ENCODE measurements around the gene MAGEA2. TPM values are rescaled to one million over a fixed set of nuclear protein-coding genes. Genes with fewer than 3 reads are reported as not detected.
"Not testable (repeated sequence)": the region's sequence is repeated elsewhere in the genome, so short reads cannot be mapped to it uniquely, and the experiment has no call there.

The MAGEA2 gene
- total and polyA plus RNA-seq, 9 of the 15 experiments (the other 6 are each of a cell fraction or from before 2014, with no cell fraction given): 18.6 to 48.5 (median 37.1) TPM

GRCh38 chrX:152725409-152725808, 28.2 kb downstream of the MAGEA2 start:
- FAIRE-seq: no peak

GRCh38 chrX:152713815-152714787, 39.5 kb downstream of the MAGEA2 start, which contains the start of gene MAGEA2B:
TSS of gene MAGEA2B (plus strand) at chrX:152714628. CDS start at chrX:152717107, 2,479 bp downstream.
- H3K27ac ChIP-seq (ENCODE audit: extremely low read depth, low read depth, low read length); intact Hi-C loops (cut with micrococcal nuclease); CTCF ChIA-PET (ENCODE audit: low intra/inter-chr PET ratio); H2AFZ ChIP-seq (ENCODE audit: low read depth, low read length); H3K4me2 ChIP-seq (ENCODE audit: insufficient read depth, low read length); H3K9ac ChIP-seq (ENCODE audit: insufficient read depth in 1 of 2, low read depth in 2 of 2, low read length in 2 of 2); DNase-seq (ENCODE audit: extremely low read depth in 1 of 4, low spot score in 3 of 4); H3K27me3 ChIP-seq (ENCODE audit: control insufficient read depth in 2 of 2, insufficient read depth in 2 of 2, low read length in 2 of 2); in situ Hi-C loops (cut with MboI); H3K9me1 ChIP-seq (ENCODE audit: control insufficient read depth, insufficient read depth, low read length); H3K36me3 ChIP-seq (ENCODE audit: control insufficient read depth, insufficient read depth, low read length); H3K4me1 ChIP-seq (replicated peaks in 1 of 2; ENCODE audit: control insufficient read depth in 2 of 2, insufficient read depth in 2 of 2, low read length in 2 of 2); POLR2A ChIA-PET; H3K79me2 ChIP-seq (ENCODE audit: control insufficient read depth, insufficient read depth, low read length); H3K9me3 ChIP-seq (replicated peaks; ENCODE audit: control insufficient read depth, insufficient read depth, low read depth, low read length); H3K4me3 ChIP-seq; H4K20me1 ChIP-seq (replicated peaks; ENCODE audit: control insufficient read depth, insufficient read depth, low read length): not testable (repeated sequence)
- peak; percentile 90 for ATAC-seq
- no CpG with 5 or more reads among the region's 35 CpGs for WGBS (ENCODE audit: insufficient coverage, low coverage, missing lambda C conversion rate)
- FAIRE-seq: peak; percentile 81
- TSS peak; percentile 80 for BruUV-seq (replicated peaks)

More at GRCh38 chrX:152725409-152725808, 28.2 kb downstream of the MAGEA2 start:
- no peak overlapping the region for H3K9ac ChIP-seq (ENCODE audit: insufficient read depth in 1 of 2, low read depth in 2 of 2, low read length in 2 of 2)
- H3K27ac ChIP-seq (ENCODE audit: extremely low read depth, low read depth, low read length): no peak overlapping the region
- in situ Hi-C loops (cut with MboI) (no loop called here), intact Hi-C loops (cut with micrococcal nuclease) (no loop called here)
- no TSS peak for BruUV-seq (replicated peaks)
- CTCF ChIA-PET (ENCODE audit: low intra/inter-chr PET ratio): no interaction called here
- TF ChIP-seq NCOR1 (IDR thresholded peaks at IDR 0.05): no peak
- no peak for TF ChIP-seq MLX (CRISPR knock-in tag; conservative IDR thresholded peaks at IDR 0.05)
- TF ChIP-seq ZNF174 (CRISPR knock-in tag; IDR thresholded peaks at IDR 0.05): no peak
- no peak for TF ChIP-seq CCNT2 (IDR thresholded peaks at IDR 0.05; ENCODE audit: borderline replicate concordance, extremely low read depth, insufficient read length, low read depth, low read length)
- no peak for TF ChIP-seq HSF4 (CRISPR knock-in tag; IDR thresholded peaks at IDR 0.05; ENCODE audit: borderline replicate concordance)
- TF ChIP-seq HES1 (IDR thresholded peaks at IDR 0.05; ENCODE audit: low read depth): no peak
- no peak for TF ChIP-seq KLF10 (CRISPR knock-in tag; IDR thresholded peaks at IDR 0.05)
- no peak for TF ChIP-seq SIRT6 (IDR thresholded peaks at IDR 0.05; ENCODE audit: low read depth, low read length)
- TF ChIP-seq KDM4B (IDR thresholded peaks at IDR 0.05; ENCODE audit: borderline replicate concordance in 2 of 2, low read depth in 1 of 2): no peak
- TF ChIP-seq ZNF76 (CRISPR knock-in tag; IDR thresholded peaks at IDR 0.05; ENCODE audit: borderline replicate concordance): no peak
- no peak for TF ChIP-seq ZNF436 (CRISPR knock-in tag; IDR thresholded peaks at IDR 0.05)
- TF ChIP-seq SUPT5H (IDR thresholded peaks at IDR 0.05): no peak
- TF ChIP-seq POLR2H (tag; IDR thresholded peaks at IDR 0.05; ENCODE audit: low read depth): no peak
- TF ChIP-seq MTA1 (IDR thresholded peaks at IDR 0.05; ENCODE audit: borderline replicate concordance): no peak
- TF ChIP-seq MTA3 (IDR thresholded peaks at IDR 0.05; ENCODE audit: borderline replicate concordance): no peak
- TF ChIP-seq KLF1 (tag; IDR thresholded peaks at IDR 0.05): no peak
- TF ChIP-seq MAFK (IDR thresholded peaks at IDR 0.05; ENCODE audit: low read length): no peak
- no peak for TF ChIP-seq KLF6 (CRISPR knock-in tag; IDR thresholded peaks at IDR 0.05; ENCODE audit: borderline replicate concordance)
- H3K4me3 ChIP-seq: no peak overlapping the region
- no peaks in the 10 kb centered on the region for H3K9me3 ChIP-seq (replicated peaks; ENCODE audit: control insufficient read depth, insufficient read depth, low read depth, low read length)
- POLR2A ChIA-PET: no interaction called here
- H3K4me2 ChIP-seq (ENCODE audit: insufficient read depth, low read length): no peak overlapping the region
- no peaks in the 10 kb centered on the region for H3K9me1 ChIP-seq (ENCODE audit: control insufficient read depth, insufficient read depth, low read length)
- H4K20me1 ChIP-seq (replicated peaks; ENCODE audit: control insufficient read depth, insufficient read depth, low read length): no peaks in the 10 kb centered on the region
- H2AFZ ChIP-seq (ENCODE audit: low read depth, low read length): no peak overlapping the region
- H3K27me3 ChIP-seq (ENCODE audit: control insufficient read depth in 2 of 2, insufficient read depth in 2 of 2, low read length in 2 of 2): no peaks in the 10 kb centered on the region
- H3K4me1 ChIP-seq (replicated peaks in 1 of 2; ENCODE audit: control insufficient read depth in 2 of 2, insufficient read depth in 2 of 2, low read length in 2 of 2): no peaks in the 10 kb centered on the region; a peak in 1 of 5 replicates
- no peaks in the 10 kb centered on the region for H3K36me3 ChIP-seq (ENCODE audit: control insufficient read depth, insufficient read depth, low read length)
- 22% methylated on average over 5 of the region's 7 CpGs for WGBS (ENCODE audit: insufficient coverage, low coverage, missing lambda C conversion rate)
- DNase-seq (ENCODE audit: extremely low read depth in 1 of 4, low spot score in 3 of 4): no peak
- no peak for ATAC-seq
- no peaks in the 10 kb centered on the region for H3K79me2 ChIP-seq (ENCODE audit: control insufficient read depth, insufficient read depth, low read length)
